Uterus (tissue), 2 donors: Measurements from ENCODE around the gene NRF1.

Source experiments
- CTCF ChIP-seq, 4 experiments: fragments of 200-600 bp in 2 of 4; fragments of 450-650 bp in 2 of 4; sonication (generic) in 2 of 4; IDR thresholded peaks; one replicate each; pipeline ENCODE4 v1.5.1; 2016 to 2019; ENCODE audit warnings: antibody characterized with exemption in 4 of 4, mild to moderate bottlenecking in 2 of 4, moderate library complexity in 1 of 4
- POLR2A ChIP-seq, 2 donors: fragments of 450-650 bp; IDR thresholded peaks; one replicate each; pipeline ENCODE4 v1.6.1; 2016; ENCODE audit warnings: antibody characterized with exemption in 2 of 2, mild to moderate bottlenecking in 1 of 2, moderate library complexity in 1 of 2

GRCh38 chr7:129804111-129804889, 192.8 kb downstream of the NRF1 start:
- TF ChIP-seq CTCF (IDR thresholded peaks at IDR 0.05) (no peak), POLR2A (IDR thresholded peaks at IDR 0.05) (no peak)
